ENCODE measurements around the gene LAMC2. TPM values are rescaled to one million over a fixed set of nuclear protein-coding genes. Genes with fewer than 3 reads are reported as not detected.

LAMC2 gene
- total RNA-seq, 2 experiments from 2014 or later: 0.38 TPM; not detected in 1

- DNase-seq (ENCODE audit: low spot score): no peak
- Histone ChIP-seq H2AFZ (ENCODE audit: low read length) (no peak overlapping the region), H3K27ac (ENCODE audit: low read depth, low read length, poor library complexity, severe bottlenecking) (no peak overlapping the region), H3K9me3 (ENCODE audit: low read length) (peaks cover 4% of the 10 kb centered on the region; the same call in 1 of the 2 replicates), H3K4me2 (ENCODE audit: low read length) (no peak overlapping the region), H3K4me3 (ENCODE audit: low read depth, low read length, poor library complexity, severe bottlenecking) (no peak overlapping the region), H3K79me2 (ENCODE audit: insufficient read depth, low read depth, low read length) (no peaks in the 10 kb centered on the region), H4K20me1 (ENCODE audit: insufficient read depth, low read length) (no peaks in the 10 kb centered on the region), H3K36me3 (ENCODE audit: insufficient read depth, low read length) (no peaks in the 10 kb centered on the region), H3K9me2 (ENCODE audit: insufficient read depth, low read length) (no peaks in the 10 kb centered on the region), H3K4me1 (ENCODE audit: insufficient read depth, low read length, poor library complexity, severe bottlenecking) (no peaks in the 10 kb centered on the region)
- BruUV-seq (replicated peaks): no TSS peak
- no peak for TF ChIP-seq EZH2phosphoT487 (IDR thresholded peaks at IDR 0.05; ENCODE audit: borderline replicate concordance, low read depth, low read length)
- TF ChIP-seq CTCF (conservative IDR thresholded peaks at IDR 0.05; ENCODE audit: low read length): no peak
- intact Hi-C loops (cut with micrococcal nuclease; ENCODE audit: unreplicated experiment): no loop called here
- CTCF ChIA-PET (ENCODE audit: unreplicated experiment): no interaction called here
- POLR2A ChIA-PET: interaction anchor here (0.6 kb wide), 1 partner anchor 55 kb away, joined by 5 read pairs; no protein-coding TSS in a partner anchor
Observed at GRCh38 chr1:183259924-183260323, 73.9 kb downstream of the LAMC2 start.

- Histone ChIP-seq H3K27ac (ENCODE audit: low read depth, low read length, poor library complexity, severe bottlenecking) (no peak overlapping the region), H2AFZ (ENCODE audit: low read length) (no peak overlapping the region), H3K36me3 (ENCODE audit: insufficient read depth, low read length) (no peaks in the 10 kb centered on the region), H4K20me1 (ENCODE audit: insufficient read depth, low read length) (no peaks in the 10 kb centered on the region), H3K79me2 (ENCODE audit: insufficient read depth, low read depth, low read length) (no peaks in the 10 kb centered on the region), H3K4me1 (ENCODE audit: insufficient read depth, low read length, poor library complexity, severe bottlenecking) (no peaks in the 10 kb centered on the region), H3K4me2 (ENCODE audit: low read length) (no peak overlapping the region), H3K9me3 (ENCODE audit: low read length) (no peaks in the 10 kb centered on the region), H3K4me3 (ENCODE audit: low read depth, low read length, poor library complexity, severe bottlenecking) (no peak overlapping the region), H3K9me2 (ENCODE audit: insufficient read depth, low read length) (no peaks in the 10 kb centered on the region)
- no peak for TF ChIP-seq CTCF (conservative IDR thresholded peaks at IDR 0.05; ENCODE audit: low read length)
- TF ChIP-seq EZH2phosphoT487 (IDR thresholded peaks at IDR 0.05; ENCODE audit: borderline replicate concordance, low read depth, low read length): no peak
- ChIA-PET POLR2A (no interaction called here), CTCF (ENCODE audit: unreplicated experiment) (interaction anchor here (0.8 to 1.0 kb wide), 2 partner anchors 10 to 46 kb away, joined by 3 read pairs; no protein-coding TSS in a partner anchor)
- BruUV-seq (replicated peaks): no TSS peak
- intact Hi-C loops (cut with micrococcal nuclease; ENCODE audit: unreplicated experiment): no loop called here
- DNase-seq (ENCODE audit: low spot score): no peak
Observed at GRCh38 chr1:183262628-183263200, 76.7 kb downstream of the LAMC2 start.

GRCh38 chr1:183263886-183264602, 78.0 kb downstream of the LAMC2 start:
- H3K4me2 ChIP-seq (ENCODE audit: low read length): no peak overlapping the region
- POLR2A ChIA-PET: no interaction called here

More at GRCh38 chr1:183263886-183264602, 78.0 kb downstream of the LAMC2 start:
- H4K20me1 ChIP-seq (ENCODE audit: insufficient read depth, low read length): no peaks in the 10 kb centered on the region
- CTCF ChIA-PET (ENCODE audit: unreplicated experiment): no interaction called here
- no peaks in the 10 kb centered on the region for H3K4me1 ChIP-seq (ENCODE audit: insufficient read depth, low read length, poor library complexity, severe bottlenecking)
- DNase-seq (ENCODE audit: low spot score): no peak
- no peak for TF ChIP-seq CTCF (conservative IDR thresholded peaks at IDR 0.05; ENCODE audit: low read length)
- TF ChIP-seq EZH2phosphoT487 (IDR thresholded peaks at IDR 0.05; ENCODE audit: borderline replicate concordance, low read depth, low read length): no peak
- no peak overlapping the region for H2AFZ ChIP-seq (ENCODE audit: low read length)
- no peaks in the 10 kb centered on the region for H3K36me3 ChIP-seq (ENCODE audit: insufficient read depth, low read length)
- H3K27ac ChIP-seq (ENCODE audit: low read depth, low read length, poor library complexity, severe bottlenecking): no peak overlapping the region
- H3K9me2 ChIP-seq (ENCODE audit: insufficient read depth, low read length): no peaks in the 10 kb centered on the region
- H3K9me3 ChIP-seq (ENCODE audit: low read length): no peaks in the 10 kb centered on the region
- H3K79me2 ChIP-seq (ENCODE audit: insufficient read depth, low read depth, low read length): no peaks in the 10 kb centered on the region
- BruUV-seq (replicated peaks): no TSS peak
- intact Hi-C loops (cut with micrococcal nuclease; ENCODE audit: unreplicated experiment): no loop called here
- no peak overlapping the region for H3K4me3 ChIP-seq (ENCODE audit: low read depth, low read length, poor library complexity, severe bottlenecking)
